IPS-20b (cell line): ENCODE results near the gene KRTAP5-3.
"Not testable (repeated sequence)": the region's sequence is repeated elsewhere in the genome, so short reads cannot be mapped to it uniquely, and the experiment has no call there.

Experiments used
- H3K27ac ChIP-seq: one replicate; pipeline ENCODE4 v1.5.1; 2013; ENCODE audit warnings: low read length
- H3K27me3 ChIP-seq: 2 replicates; pipeline ENCODE4 v1.6.1; 2013; ENCODE audit warnings: mild to moderate bottlenecking, low read length, inconsistent platforms; ENCODE audit not compliant: insufficient read depth
- H3K36me3 ChIP-seq: 2 replicates; pipeline ENCODE4 v1.6.1; 2013; ENCODE audit warnings: low read depth, mild to moderate bottlenecking, inconsistent platforms, low read length, moderate library complexity; ENCODE audit not compliant: insufficient read depth
- H3K4me1 ChIP-seq: 2 replicates; pipeline ENCODE4 v1.6.1; 2013; ENCODE audit warnings: mild to moderate bottlenecking, control low read depth, inconsistent platforms, low read length, moderate library complexity; ENCODE audit not compliant: insufficient read depth
- H3K4me3 ChIP-seq: 2 replicates; pipeline ENCODE4 v1.5.1; 2013; ENCODE audit warnings: mild to moderate bottlenecking, low read length, inconsistent platforms
- H3K9ac ChIP-seq: 2 replicates; pipeline ENCODE4 v1.6.1; 2013; ENCODE audit warnings: low read depth, mild to moderate bottlenecking, inconsistent platforms, low read length, moderate library complexity
- H3K9me3 ChIP-seq: 2 replicates; pipeline ENCODE4 v1.6.1; 2013; ENCODE audit warnings: mild to moderate bottlenecking, low read depth, low read length, inconsistent platforms; ENCODE audit not compliant: insufficient read depth

KRTAP5-3 gene

DNA sequence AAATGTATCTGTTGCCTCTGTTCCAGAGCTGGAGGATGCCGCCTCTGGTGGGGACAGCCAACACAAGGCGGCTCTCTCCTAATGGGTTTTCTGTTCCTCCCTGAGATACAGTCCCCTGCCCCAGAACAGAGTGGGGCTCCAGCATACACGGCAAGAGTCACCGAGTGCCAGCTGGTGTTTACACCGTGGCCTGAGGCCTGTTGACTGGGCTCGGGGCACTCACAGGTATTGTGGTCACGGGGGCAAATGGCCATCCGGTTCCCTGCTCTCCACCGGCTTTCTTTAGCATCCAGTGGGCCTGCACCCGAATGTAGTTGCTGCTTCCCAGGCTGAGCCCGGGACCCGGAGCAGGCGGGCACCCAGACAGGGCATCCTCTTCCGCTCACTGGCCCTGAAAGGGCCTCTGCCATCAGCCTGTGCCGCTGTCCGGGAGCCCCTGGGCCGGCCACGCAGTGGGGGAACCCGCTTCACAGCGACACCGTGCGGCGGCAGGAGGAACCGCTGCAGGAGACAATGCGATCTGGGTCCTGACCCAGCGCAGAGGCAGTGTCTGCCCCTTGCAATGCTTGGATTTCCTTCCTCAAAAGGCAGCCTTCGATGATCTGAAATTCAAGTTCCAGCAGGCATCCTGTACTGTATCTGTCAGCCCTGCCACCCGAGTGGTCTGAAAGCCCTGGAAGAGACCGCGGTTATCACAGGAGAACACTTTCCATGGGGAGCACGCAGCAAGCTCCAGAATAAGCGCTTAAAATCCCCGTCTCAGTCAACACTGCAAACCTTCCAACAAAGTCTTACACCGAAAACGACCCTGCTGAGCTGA lies 20.5 kb upstream of the KRTAP5-3 start:
- Histone ChIP-seq H3K4me3 (no peak overlapping the region; the same call in 1 of the 2 replicates), H3K9ac (no peak overlapping the region), H3K9me3 (no peaks in the 10 kb centered on the region), H3K27me3 (peaks cover 37% of the 10 kb centered on the region), H3K4me1 (no peaks in the 10 kb centered on the region), H3K36me3 (no peaks in the 10 kb centered on the region), H3K27ac (no peak overlapping the region)

- H3K27ac ChIP-seq, result no peak overlapping the region
- H3K36me3 ChIP-seq, result no peaks in the 10 kb centered on the region
- H3K4me1 ChIP-seq, result no peaks in the 10 kb centered on the region
- peaks cover 23% of the 10 kb centered on the region for H3K27me3 ChIP-seq
- no peak overlapping the region for H3K4me3 ChIP-seq
- H3K9ac ChIP-seq, result no peak overlapping the region
- H3K9me3 ChIP-seq, result no peaks in the 10 kb centered on the region
Measured at GRCh38 chr11:1625541-1625940, 17.3 kb upstream of the KRTAP5-3 start.

DNA sequence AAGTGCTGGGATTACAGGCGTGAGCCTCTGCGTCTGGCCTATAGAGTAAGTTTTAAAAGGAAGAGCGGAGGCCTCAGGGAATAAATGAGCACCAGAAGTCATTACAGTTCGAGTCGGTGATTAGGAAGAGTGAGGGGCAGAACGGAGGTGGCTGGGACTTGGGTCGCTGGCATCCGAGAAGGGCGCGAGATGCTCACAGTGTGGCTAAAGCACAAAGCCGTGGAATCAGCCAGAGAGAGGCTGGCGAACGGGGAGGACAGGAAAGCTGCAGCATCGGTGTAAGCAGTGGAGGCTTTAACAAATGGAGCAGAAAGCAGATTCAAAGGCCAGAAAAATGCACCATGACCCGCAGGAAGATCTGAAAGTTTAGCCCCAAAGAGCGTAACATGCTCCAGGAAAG lies 16.4 kb upstream of the KRTAP5-3 start:
- Histone ChIP-seq H3K27ac (no peak overlapping the region), H3K27me3 (peaks cover 22% of the 10 kb centered on the region), H3K9ac (no peak overlapping the region), H3K4me3 (no peak overlapping the region), H3K9me3 (no peaks in the 10 kb centered on the region), H3K4me1 (no peaks in the 10 kb centered on the region), H3K36me3 (no peaks in the 10 kb centered on the region)

GRCh38 chr11:1623716-1624115 lies 15.5 kb upstream of the KRTAP5-3 start:
- H3K27ac ChIP-seq, result no peak overlapping the region
- H3K9me3 ChIP-seq, result no peaks in the 10 kb centered on the region
- no peaks in the 10 kb centered on the region for H3K36me3 ChIP-seq
- peaks cover 13% of the 10 kb centered on the region for H3K27me3 ChIP-seq
- H3K9ac ChIP-seq, result no peak overlapping the region
- H3K4me3 ChIP-seq, result no peak overlapping the region
- no peaks in the 10 kb centered on the region for H3K4me1 ChIP-seq

- Histone ChIP-seq H3K27ac (no peak within 1 kb of the TSS), H3K9ac (no peak within 1 kb of the TSS), H3K27me3 (no peaks in the 10 kb centered on the region; the same call in 1 of the 2 replicates), H3K9me3 (no peaks in the 10 kb centered on the region), H3K36me3 (no peaks in the 10 kb centered on the region), H3K4me3 (no peak within 1 kb of the TSS), H3K4me1 (no peaks in the 10 kb centered on the region)
Measured at GRCh38 chr11:1622086-1622485, 13.8 kb upstream of the KRTAP5-3 start, which contains the start of gene KRTAP5-4. KRTAP5-4 (minus strand) TSS chr11:1622138; CDS start chr11:1622093, 45 bp downstream.

GRCh38 chr11:1619449-1619848 lies 11.2 kb upstream of the KRTAP5-3 start:
- Histone ChIP-seq H3K27ac (no peak overlapping the region), H3K36me3 (no peaks in the 10 kb centered on the region), H3K9ac (no peak overlapping the region), H3K4me3 (no peak overlapping the region), H3K27me3 (no peaks in the 10 kb centered on the region; the same call in 1 of the 2 replicates), H3K4me1 (no peaks in the 10 kb centered on the region), H3K9me3 (no peaks in the 10 kb centered on the region)

- Histone ChIP-seq H3K4me1 (no peaks in the 10 kb centered on the region), H3K27me3 (no peaks in the 10 kb centered on the region; the same call in 1 of the 2 replicates)
Measured at GRCh38 chr11:1618231-1618630, 10.0 kb upstream of the KRTAP5-3 start.

DNA sequence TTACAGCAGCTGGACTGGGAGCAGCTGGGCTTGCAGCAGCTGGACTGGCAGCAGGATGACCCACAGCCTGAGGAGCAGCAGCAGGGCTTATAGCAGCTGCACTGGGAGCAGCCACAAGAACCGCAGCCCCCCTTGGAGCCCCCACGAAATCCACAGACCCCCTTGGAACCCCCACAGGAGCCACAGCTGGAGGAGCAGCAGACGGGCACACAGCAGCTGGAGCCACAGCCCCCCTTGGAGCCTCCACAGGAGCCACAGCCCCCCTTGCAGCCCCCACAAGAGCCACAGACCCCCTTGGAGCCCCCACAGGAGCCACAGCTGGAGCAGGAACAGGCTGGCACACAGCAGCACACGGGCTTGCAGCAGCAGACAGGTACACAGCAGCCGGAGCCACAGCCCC lies 362 bp downstream of the KRTAP5-3 start:
- H3K9ac ChIP-seq, H3K27ac ChIP-seq, H3K4me3 ChIP-seq, H3K9me3 ChIP-seq, H3K36me3 ChIP-seq, H3K4me1 ChIP-seq: not testable (repeated sequence)
- peaks cover 19% of the 10 kb centered on the region for H3K27me3 ChIP-seq

More at GRCh38 chr11:1618231-1618630, 10.0 kb upstream of the KRTAP5-3 start:
- Histone ChIP-seq H3K9me3 (no peaks in the 10 kb centered on the region), H3K4me3 (no peak overlapping the region), H3K36me3 (no peaks in the 10 kb centered on the region), H3K27ac (no peak overlapping the region), H3K9ac (no peak overlapping the region)

- not testable (repeated sequence) for H3K4me3 ChIP-seq, H3K4me1 ChIP-seq, H3K9ac ChIP-seq, H3K27ac ChIP-seq, H3K36me3 ChIP-seq, H3K9me3 ChIP-seq
- H3K27me3 ChIP-seq, result peaks cover 19% of the 10 kb centered on the region
Measured at GRCh38 chr11:1607156-1607845, 962 bp downstream of the KRTAP5-3 start.

DNA sequence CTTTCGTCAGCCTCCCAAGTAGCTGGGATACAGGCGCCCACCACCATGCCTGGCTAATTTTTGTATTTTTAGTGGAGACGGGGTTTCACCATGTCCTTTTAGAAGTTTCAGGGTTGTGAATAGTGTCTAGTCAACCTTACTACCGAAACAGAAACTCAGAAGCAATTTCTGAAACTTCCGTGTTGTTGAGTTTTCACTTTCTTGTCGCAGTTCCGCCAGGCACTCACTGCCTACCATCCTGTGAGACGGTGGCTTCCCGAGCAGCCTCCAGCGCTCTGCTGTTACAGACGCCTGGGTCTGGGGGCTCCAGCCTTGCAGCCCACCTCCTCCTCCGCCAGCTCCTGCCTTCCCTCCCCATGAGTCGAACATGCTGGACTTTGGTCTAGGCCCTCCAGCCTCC lies 2.3 kb downstream of the KRTAP5-3 start:
- H3K36me3 ChIP-seq, H3K4me3 ChIP-seq, H3K9me3 ChIP-seq, H3K9ac ChIP-seq, H3K4me1 ChIP-seq, H3K27ac ChIP-seq: not testable (repeated sequence)
- H3K27me3 ChIP-seq, result peaks cover 19% of the 10 kb centered on the region

DNA sequence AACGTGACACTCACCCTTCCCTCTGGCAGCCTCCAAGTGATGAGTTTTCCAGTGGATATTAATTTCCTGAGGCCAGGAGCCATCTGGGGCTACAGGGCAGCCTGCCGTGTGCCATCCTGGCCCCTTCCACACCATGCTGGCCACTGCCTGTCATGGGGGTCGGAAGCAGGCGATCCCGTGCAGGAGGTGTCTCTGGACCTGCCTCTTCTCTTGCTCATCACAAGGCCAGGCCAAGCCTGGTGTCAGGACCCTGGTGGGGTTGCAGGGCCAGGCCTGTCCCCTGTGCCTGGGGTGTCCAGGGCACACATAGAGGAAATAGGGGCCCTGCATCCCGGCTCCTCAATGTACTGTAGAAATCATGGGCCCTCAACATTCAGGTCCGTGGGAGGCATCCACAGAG lies 3.6 kb downstream of the KRTAP5-3 start:
- Histone ChIP-seq H3K9ac (no peak overlapping the region), H3K27ac (no peak overlapping the region), H3K4me1 (no peaks in the 10 kb centered on the region; the same call in 1 of the 2 replicates), H3K36me3 (no peaks in the 10 kb centered on the region), H3K27me3 (peaks cover 19% of the 10 kb centered on the region), H3K9me3 (no peaks in the 10 kb centered on the region), H3K4me3 (no peak overlapping the region)

- Histone ChIP-seq H3K27ac (no peak overlapping the region), H3K27me3 (peaks cover 19% of the 10 kb centered on the region), H3K9me3 (no peaks in the 10 kb centered on the region), H3K4me3 (no peak overlapping the region), H3K4me1 (no peaks in the 10 kb centered on the region; the same call in 1 of the 2 replicates), H3K36me3 (no peaks in the 10 kb centered on the region), H3K9ac (no peak overlapping the region)
Measured at GRCh38 chr11:1604181-1604580, 4.1 kb downstream of the KRTAP5-3 start.
